Inferior parietal cortex (tissue), 1 donor: ENCODE results near the gene NEURL1B.
A peak's percentile ranks its signal among the peaks of the same experiment; 100 is the strongest.
"Not testable (repeated sequence)": the region's sequence is repeated elsewhere in the genome, so short reads cannot be mapped to it uniquely, and the experiment has no call there.

ENCODE experiments used
- DNase-seq: peaks from one replicate; pipeline ENCODE4 v3.0.0-alpha.2; 2016; ENCODE audit errors: extremely low spot score

NEURL1B gene

DNA sequence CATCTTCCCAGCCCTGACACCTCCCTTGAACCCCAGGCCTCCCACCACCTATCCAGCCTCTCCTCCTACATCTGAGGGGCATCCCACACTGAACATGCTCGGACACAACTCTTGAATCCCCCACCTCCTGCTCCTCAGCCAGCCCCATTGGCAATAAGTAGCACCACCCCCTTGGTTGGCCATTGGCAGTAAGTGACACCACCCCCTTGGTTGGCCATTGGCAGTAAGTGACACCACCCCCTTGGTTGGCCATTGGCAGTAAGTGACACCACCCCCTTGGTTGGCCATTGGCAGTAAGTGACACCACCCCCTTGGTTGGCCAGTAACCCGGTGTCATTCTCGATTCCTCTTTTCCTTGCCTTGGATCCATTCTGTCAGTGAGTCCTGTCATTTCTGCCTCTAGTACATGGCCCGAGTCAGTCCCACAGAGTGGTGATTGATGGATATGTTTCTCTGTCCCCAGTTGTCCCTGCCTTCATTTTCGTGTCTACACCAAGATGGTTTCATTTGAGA, 37.4 kb downstream of the NEURL1B start:
- not testable (repeated sequence) for DNase-seq

DNA sequence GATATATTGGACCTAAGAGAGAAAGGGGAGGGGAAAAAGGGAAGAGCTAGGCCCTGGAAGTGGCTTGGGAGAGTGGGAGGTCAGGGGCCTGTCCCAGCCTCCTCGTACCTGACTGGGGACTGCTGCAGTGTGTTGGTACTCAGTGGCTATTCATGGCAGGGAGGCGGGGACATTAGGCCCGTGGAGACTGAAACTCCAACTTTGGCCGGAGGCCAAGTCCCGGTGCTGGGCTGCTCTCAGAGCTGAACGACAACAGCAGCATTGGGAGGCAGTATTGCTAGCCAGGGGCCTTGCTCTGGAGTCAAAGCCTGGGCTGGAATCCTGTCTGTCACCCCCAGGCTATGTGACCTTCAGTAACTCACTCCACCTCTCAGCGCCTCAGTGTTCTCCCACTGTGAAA, 37.8 kb downstream of the NEURL1B start:
- peak; percentile 27 for DNase-seq

DNA sequence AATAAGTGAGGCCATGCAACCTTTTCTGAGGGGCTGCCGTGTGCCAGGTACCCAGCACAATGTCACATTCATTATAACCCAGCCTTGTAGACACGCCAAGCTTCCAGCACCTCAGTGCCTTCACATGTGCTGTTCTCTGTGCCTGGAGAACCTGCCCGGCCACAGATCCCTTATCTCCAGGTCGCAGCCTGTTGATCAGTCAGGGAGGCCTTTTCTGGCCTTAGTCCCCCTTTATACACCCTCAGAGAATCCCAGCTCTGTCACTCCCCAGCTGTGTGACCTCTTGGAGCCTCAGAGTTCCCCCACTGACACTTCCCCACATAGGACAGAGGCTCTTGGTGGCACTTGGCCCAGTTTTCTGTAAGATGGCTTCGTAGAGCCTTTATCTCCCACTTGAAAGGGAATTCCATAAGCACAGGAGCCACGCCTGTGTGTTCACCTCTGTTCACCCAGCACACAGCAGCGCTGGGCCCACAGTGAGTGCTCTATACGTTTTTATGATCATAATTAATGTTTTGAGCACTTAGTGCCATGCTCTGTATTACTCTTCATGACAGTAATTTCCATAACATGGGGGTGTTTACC, 38.7 kb downstream of the NEURL1B start:
- no peak for DNase-seq

DNA sequence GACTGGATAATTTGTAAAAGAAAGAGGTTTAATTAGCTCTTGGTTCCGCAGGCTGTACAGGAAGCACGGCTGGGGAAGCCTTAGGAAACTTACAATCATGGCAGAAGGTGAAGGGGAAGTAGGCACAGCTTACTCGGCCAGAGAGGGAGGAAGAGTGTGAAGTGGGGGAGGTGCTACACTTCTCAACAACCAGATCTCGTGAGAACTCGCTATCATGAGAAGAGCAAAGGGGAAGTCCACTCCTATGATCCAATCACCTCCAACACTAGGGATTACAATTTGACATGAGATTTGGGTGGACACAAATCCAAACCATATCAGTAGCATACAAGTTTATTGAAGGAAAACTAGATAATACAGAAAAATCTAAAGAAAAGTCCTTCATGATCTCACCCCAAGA, 39.9 kb downstream of the NEURL1B start:
- no peak for DNase-seq

DNA sequence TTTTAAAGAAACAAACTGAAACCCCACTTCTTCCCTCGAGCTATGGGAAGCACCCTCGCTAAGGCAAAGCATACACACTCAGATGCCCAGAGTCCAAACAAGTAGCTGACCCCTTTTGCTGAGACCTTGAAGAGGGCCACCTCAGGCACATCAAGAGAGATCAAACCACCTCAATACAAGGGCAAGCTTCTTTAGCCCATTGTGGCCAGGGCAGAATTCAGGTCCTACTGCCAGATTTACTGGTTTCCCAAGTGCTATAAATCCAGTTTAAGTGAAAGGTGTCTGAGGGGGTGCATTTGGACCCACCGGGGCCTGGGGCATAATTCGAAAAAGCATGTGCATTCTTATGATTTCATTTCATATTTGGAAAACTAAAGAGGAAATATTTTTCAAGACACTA, 40.4 kb downstream of the NEURL1B start:
- DNase-seq: no peak

DNA sequence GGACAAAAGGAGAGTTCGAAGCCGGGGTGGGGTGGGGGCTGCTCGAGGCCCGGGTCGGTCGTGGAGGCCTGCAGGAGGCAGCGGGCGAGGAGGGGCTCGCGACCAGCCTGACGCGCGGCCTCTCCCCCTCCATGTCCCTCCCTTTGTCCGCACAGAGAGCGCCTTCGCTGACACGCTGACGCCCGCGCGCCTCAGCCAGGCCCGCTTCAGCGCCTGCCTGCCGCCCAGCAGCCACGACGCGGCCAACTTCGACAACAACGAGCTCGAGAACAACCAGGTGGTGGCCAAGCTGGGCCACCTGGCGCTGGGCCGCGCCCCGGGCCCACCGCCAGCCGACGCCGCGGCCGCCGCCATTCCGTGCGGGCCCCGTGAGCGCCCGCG, 42.2 kb downstream of the NEURL1B start:
- DNase-seq: no peak

DNA sequence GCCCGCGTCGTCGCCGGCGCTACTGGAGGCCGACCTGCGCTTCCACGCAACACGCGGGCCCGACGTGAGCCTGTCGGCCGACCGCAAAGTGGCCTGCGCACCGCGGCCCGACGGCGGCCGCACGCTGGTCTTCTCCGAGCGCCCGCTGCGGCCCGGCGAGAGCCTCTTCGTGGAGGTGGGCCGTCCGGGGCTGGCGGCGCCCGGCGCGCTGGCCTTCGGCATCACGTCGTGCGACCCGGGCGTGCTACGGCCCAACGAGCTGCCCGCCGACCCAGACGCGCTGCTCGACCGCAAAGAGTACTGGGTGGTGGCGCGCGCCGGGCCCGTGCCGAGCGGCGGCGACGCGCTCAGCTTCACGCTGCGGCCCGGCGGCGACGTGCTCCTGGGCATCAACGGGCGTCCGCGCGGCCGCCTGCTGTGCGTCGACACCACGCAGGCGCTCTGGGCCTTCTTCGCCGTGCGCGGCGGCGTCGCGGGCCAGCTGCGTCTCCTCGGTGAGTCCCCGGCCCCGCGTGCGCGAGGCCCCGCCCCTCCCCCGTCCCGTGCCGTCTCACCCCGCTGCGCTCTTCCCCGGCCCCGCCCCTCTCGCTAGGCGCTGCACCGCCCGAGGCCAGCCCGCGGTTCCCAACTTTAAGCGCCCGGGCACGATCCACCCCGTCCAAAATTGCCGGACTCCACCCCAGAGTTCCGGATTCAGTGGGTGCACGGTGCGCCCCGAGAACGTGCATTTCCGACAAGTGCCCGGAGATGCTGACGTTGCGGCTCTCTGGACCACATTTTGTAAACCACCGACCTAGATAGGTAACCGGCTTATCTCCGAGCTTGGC, 42.8 kb downstream of the NEURL1B start:
- no peak for DNase-seq

DNA sequence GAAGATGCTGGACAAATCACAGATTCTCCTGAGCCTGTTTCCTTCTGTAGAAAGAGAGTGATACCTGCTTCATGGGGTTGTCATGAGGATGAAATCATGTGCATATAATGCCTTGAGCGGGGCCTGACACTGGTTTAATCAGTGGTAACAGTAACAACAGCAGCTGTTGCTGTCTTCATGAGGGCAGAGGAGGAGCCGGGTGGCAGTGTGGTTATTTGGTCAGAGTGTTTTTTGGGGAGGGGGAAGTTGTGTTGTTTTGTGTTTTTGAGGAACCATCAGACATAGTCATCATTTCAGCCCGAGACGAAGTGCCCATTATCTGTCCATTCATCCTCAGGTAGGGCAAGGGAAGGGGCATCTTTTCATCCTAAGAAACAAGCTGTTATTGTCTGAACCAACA, 44.0 kb downstream of the NEURL1B start:
- no peak for DNase-seq

DNA sequence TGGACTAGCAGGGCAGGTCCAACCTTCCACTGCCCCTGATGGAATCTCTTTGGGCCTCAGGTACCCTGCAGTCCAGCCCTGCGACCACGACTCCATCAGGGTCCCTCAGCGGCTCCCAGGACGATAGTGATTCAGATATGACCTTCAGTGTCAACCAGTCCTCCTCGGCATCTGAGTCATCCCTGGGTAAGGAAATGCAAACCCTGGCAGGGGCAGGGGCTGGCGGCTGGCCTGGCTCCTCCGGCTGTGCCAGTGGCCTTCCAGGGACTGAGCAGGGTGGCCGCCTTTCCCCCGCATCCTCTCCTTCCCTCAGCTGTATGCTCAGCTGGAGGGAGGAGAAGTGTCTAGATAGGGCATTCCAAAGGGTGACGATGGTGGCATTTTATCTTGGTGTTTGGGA, 45.0 kb downstream of the NEURL1B start:
- DNase-seq: no peak

DNA sequence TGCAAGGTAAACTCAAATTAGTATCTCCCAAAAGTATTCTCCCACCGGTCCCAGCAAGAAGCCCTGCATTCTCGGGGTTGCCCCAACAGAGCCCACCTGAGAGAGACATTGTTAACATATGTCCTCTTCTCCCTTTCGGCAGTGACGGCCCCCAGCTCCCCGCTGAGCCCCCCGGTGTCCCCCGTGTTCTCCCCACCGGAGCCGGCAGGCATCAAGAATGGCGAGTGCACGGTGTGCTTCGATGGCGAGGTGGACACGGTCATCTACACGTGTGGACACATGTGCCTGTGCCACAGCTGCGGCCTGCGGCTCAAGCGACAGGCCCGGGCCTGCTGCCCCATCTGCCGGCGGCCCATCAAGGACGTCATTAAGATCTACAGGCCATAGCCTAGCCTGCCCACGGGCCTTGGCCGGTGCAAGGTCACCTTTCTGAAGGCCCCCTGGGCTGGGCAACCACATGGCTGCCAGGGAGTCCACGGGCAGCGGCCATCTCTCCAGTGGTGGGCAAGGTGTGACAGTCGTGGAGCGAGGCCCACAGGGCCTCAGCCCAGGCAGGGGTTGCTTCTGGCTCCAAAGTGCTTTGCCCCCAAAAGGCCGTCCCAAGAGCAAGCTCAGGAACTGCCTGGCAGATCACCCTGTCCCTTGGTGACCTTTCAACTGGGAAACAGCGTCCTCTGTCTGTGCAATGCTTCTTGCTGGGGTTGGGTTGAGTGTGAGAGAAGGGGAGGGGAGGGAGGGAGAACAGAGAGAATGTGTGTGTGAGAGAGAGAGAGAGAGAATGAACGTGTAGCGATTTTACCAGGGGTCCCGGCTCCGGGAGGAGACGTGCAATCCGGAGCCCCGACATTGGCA, 45.7 kb downstream of the NEURL1B start:
- DNase-seq: no peak

DNA sequence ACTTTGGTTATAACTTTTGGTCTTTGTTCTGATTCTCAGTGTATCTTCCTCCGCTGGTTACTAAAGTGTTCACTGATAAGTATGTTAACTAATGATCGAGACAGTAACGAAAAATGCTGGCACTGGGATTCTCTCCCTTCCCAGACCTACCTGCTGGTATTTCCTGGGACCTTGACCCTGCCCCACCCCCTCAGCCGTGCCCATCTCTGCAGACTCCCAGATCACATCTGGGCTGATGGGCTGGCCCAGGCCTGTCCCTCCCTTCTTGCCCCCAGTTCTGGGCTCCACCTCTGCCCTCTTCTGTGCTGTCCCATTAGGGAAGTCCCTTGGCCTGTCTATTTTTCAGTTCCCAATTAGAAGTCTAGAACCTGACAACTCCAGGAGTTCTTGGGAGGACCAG, 46.9 kb downstream of the NEURL1B start:
- no peak for DNase-seq

DNA sequence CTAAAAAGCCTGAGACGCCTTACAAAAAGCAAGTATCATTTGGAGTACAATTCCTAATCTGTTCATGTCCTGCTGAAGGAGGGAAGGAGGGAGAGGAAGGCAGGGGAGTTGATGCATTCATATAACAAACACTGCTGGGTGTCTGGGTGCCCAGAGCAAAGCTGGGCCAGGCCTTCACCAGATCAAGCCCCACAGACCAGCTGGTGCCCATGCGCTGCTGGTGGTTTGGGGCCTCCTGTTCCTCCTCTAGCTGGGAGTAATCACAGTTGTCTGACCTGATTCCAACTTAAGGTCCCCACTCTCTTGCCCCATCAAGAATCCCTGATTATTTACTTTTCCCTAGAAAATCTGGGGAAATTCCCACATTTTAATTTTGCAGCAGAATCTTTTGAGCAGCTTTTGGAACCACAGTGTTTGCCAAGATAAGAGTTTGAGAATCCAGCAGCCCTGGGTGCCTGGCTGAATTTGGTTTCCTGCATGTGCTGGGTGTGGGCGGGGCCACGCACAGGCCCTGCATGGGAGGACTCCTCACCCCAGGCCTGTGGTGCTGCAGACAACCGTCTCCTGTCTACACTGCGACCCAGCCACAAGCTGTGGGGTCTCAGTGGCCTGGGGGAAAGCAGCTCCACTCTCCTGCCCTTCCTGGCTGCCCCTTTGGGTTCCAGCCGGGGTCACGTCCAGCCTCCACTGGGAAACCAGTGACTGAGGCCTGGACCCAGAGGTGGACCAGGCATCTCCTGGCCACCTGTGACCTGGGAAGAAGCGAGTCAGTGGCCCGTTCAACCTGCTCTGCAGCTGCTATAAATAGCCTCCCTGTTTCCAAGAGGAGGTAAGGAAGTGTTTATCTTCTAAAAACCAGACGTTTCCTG, 47.5 kb downstream of the NEURL1B start:
- no peak for DNase-seq

DNA sequence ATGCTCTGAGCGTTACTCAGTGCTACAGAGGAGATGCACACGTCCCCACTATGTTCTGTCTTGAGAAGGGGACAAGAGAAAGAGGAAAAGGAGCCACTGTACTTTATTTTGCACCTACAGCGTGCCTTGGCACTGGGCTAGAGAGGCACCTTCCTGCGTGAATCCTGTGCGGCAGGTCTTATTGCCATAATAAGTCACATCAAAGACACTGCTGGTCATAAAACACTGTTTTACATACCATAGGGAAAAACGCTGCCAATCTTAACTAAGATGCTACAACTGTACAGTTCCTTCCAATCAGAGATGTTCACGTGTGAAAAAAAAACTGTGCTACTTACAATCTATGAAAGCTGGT, 48.1 kb downstream of the NEURL1B start:
- DNase-seq: no peak

DNA sequence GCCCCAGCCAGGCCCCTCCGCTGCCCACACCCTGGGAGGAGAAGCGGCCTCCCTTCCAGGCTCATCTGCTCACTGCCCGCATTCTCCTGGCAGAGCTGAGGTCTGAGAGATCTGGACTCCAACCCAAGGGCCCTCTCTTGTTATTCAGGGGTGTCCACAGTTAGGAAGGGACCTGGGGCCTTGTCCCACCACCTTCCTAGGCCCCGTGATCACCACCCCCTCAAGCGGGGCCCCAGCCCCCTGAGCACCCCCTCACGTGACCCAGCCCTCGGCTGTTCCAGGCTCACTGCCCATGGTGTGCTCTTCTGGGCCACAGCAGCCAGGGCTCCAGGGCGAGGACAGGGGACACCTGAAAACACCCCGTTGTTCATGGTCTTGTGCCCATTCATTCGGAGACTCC, 48.7 kb downstream of the NEURL1B start:
- DNase-seq: no peak

DNA sequence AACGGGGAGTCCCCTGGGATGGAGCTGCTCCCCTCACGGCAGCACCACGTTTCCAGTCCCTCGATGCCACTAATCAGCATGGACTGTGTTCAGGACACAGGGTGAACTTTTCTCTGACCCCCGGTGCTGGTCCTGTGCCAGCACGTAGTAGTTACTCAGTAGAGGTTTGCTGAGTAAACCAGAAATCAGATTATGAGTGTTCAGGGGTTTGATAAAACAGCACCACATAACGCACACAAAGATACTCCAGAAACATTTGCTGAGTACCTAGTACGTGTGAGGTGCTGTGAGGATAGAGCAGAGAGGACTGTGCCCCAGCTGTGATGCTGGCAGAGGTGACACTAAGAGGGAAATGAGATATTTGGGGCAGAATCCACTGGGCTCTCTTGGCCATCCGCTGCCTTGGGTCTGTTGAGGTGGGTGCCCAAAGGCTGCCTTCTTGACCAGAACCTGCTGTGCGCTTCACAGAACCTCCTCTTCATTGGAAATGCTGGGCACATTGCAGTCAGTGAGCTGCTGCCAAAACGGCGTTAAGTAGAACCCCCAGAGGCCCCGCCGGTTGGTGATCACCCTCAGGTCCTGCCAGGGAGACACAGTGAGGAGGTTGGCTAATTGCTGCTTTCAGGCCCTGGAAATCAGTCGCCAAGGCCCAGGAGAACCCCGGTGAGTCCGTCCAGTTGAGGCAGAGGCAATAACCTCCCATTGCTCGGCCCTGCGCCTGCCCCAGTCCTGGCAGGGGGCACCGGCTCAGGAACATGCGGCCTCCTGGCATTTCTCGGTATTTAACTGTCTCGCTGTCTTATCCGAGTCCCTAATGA, 49.4 kb downstream of the NEURL1B start:
- no peak for DNase-seq

DNA sequence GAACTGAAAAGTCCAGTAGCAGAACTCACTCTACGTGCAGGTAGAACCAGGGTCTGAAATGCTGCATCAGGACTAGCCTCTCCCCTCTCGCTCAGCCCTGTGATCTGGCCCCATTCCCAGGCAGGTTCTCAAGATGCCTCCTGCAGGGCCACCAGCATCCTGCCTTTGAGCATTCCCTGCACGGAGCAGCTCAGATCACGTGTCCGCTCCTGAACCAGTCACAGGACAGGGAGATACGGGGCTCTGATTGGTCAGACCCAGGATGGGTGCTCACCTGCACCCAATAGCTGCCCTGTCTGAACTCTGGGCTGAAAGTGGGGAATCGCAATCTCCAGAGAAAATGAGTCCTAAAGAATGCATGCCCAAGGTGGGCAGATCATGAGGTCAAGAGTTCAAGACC, 50.8 kb downstream of the NEURL1B start:
- no peak for DNase-seq

DNA sequence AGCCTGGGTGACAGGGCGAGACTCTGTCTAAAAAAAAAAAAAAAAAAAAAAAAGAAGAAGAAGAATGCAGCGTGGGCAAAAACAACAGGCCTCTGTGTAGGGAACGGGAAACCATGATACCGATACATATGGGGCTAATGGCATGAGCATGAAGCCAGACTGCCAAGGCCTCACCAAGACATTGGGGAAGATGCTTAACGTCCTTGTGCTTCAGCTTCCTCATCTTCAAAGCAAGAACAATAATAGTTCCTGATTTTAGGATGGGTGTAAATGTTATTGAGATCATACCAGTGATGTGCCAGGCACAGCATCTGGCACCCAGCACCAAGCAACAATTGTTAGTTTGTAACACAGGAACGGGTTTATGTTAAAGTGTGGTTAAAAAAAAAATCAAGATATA, 51.4 kb downstream of the NEURL1B start:
- DNase-seq: no peak

DNA sequence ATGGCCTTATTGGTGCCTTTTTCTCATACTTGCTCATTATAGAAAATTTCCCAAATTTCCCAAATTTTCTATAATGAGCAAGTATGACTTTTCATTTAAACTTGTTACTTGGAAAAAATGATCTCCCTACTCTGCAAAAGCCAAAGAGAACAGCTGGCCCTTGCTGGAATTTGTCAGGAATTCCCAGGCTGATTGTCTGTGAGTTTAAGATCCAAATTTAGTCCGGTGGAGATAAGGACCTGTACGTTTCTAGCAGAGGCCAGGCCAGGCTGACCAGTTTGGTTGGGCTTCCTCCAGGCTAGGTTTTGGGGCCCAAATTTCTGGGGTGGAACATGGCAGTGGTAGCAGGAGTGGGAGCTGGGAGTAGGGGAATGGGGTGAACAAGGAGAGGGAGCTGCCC, 51.9 kb downstream of the NEURL1B start:
- DNase-seq: no peak

DNA sequence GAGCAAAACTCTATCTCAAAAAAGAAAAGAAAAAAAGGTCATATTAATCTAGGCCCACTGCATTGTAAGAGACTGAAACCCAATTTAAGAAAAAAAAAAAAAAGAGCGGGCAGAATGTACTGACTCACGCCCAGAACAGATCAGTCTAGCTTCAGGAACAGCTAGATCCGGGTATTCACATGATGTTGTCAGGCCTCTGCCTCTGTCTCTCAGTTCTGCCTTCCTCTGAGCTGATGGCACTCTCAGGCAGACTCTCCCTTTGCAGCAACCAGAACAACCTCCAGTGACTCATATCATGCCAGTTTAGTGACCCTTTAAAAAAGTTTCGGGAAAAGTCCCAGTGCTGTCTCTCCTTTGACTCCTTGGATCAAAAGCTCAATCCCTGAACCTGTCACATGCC, 53.0 kb downstream of the NEURL1B start:
- no peak for DNase-seq

DNA sequence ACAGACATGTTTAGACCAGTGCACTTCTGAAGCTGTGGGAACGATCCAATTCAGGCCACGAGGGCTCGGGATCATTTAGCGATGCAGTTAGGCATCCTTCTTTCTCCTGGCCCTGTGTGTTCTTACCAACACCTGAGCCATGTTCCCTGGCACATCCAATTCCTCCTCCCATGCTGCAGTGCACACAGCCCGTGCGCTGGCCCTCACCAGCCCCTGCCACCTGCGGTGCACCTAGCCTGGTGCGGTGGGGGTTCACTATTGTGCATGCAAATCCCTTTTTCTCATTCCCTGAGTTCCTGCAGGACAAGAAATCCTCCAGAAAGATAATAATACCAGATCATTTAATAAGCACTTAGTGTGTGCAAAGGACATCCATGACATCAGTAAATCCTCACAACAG, 53.5 kb downstream of the NEURL1B start:
- DNase-seq: no peak
